K562 (cell line): ENCODE measurements around the gene MITF. TPM values are rescaled to one million over a fixed set of nuclear protein-coding genes. Genes with fewer than 3 reads are reported as not detected.

ENCODE experiments used
- ATAC-seq: fragments of 200-7000 bp; cut with Tn5 transposase; 3 replicates; pipeline ENCODE4 v1.9.1; 2020; ENCODE audit warnings: moderate library complexity
- BruUV-seq: library from RNA; stranded (reverse); fragments of 400-500 nt; replicated peaks from 2 replicates; lab custom pipeline; 2021; lab: Mats Ljungman, UMichigan
- CTCF ChIA-PET: fragments of 300-600 bp; formaldehyde crosslinking; extraction: SDS; loops from one replicate; lab custom pipeline; 2021; ENCODE audit warnings: low intra/inter-chr PET ratio; lab: Yijun Ruan, JAX
- POLR2A ChIA-PET: fragments of 300-600, 350-650 bp; sonication (Branson Sonifier 250); formaldehyde crosslinking; extraction: SDS; loops from one replicate; lab custom pipeline; 2021; ENCODE audit warnings: antibody characterized with exemption, inconsistent platforms; lab: Yijun Ruan, JAX
- DNase-seq, 4 experiments: peaks; one replicate each; pipeline versions ENCODE4 v3.0.0 to v3.0.0-alpha.2; 2011 to 2018; ENCODE audit warnings: low spot score in 3 of 4, mixed read lengths in 3 of 4; ENCODE audit errors: extremely low read depth in 1 of 4
- FAIRE-seq: peaks from 2 replicates; lab custom pipeline; 2011; peaks lifted over from hg19 to GRCh38; lab: Jason Lieb, UNC
- H2AFZ ChIP-seq: 2 replicates; pipeline ENCODE4 v1.6.0; 2011; ENCODE audit warnings: low read depth, low read length, control low read depth, inconsistent platforms
- H3K27ac ChIP-seq: fragments of 200-600 bp; 3 replicates; pipeline ENCODE4 v1.8.0; 2011; ENCODE audit warnings: low read depth, mild to moderate bottlenecking, control low read depth, inconsistent platforms, low read length, moderate library complexity, mixed read lengths; ENCODE audit errors: extremely low read depth
- H3K27me3 ChIP-seq, 2 experiments: fragments of 300-600 bp in 1 of 2; 2 replicates in 1 of 2; 3 replicates in 1 of 2; pipeline versions ENCODE4 v1.6.0 to v1.8.0; 2011; ENCODE audit warnings: inconsistent platforms in 2 of 2, low read length in 2 of 2, mild to moderate bottlenecking in 1 of 2, mixed read lengths in 1 of 2, moderate library complexity in 1 of 2; ENCODE audit not compliant: control insufficient read depth in 2 of 2, insufficient read depth in 2 of 2
- H3K36me3 ChIP-seq: fragments of 300-600 bp; 3 replicates; pipeline ENCODE4 v1.8.0; 2011; ENCODE audit warnings: mild to moderate bottlenecking, low read length, inconsistent platforms; ENCODE audit not compliant: control insufficient read depth, insufficient read depth
- H3K4me1 ChIP-seq, 2 experiments: fragments of 200-600 bp in 1 of 2; replicated peaks in 1 of 2; 2 replicates in 1 of 2; 3 replicates in 1 of 2; pipeline versions ENCODE4 v1.5.1 to v1.8.0; 2011; ENCODE audit warnings: inconsistent platforms in 2 of 2, low read length in 2 of 2, mild to moderate bottlenecking in 1 of 2, mixed read lengths in 1 of 2, moderate library complexity in 1 of 2; ENCODE audit not compliant: control insufficient read depth in 2 of 2, insufficient read depth in 2 of 2
- H3K4me2 ChIP-seq: 2 replicates; pipeline ENCODE4 v1.6.1; 2011; ENCODE audit warnings: low read length, control low read depth, inconsistent platforms, mixed read lengths; ENCODE audit not compliant: insufficient read depth
- H3K4me3 ChIP-seq: fragments of 200-600 bp; sonication (generic), shearing (Covaris generic); 2 replicates; pipeline ENCODE4 v1.5.1; 2016; ENCODE audit warnings: control low read depth, inconsistent platforms
- H3K79me2 ChIP-seq: fragments of 200-600 bp; 3 replicates; pipeline ENCODE4 v1.8.0; 2011; ENCODE audit warnings: low read length, inconsistent platforms; ENCODE audit not compliant: control insufficient read depth, insufficient read depth
- H3K9ac ChIP-seq, 2 experiments: 2 replicates each; pipeline versions ENCODE4 v1.6.0 to v1.6.1; 2011; ENCODE audit warnings: low read depth in 2 of 2, low read length in 2 of 2, control low read depth in 1 of 2, inconsistent platforms in 1 of 2, mild to moderate bottlenecking in 1 of 2, mixed read lengths in 1 of 2; ENCODE audit not compliant: insufficient read depth in 1 of 2
- H3K9me1 ChIP-seq: one replicate; pipeline ENCODE4 v1.6.0; 2011; ENCODE audit warnings: inconsistent platforms, mild to moderate bottlenecking, low read length, moderate library complexity; ENCODE audit not compliant: control insufficient read depth, insufficient read depth
- H3K9me3 ChIP-seq: replicated peaks from 2 replicates; pipeline ENCODE4 v1.5.1; 2011; ENCODE audit warnings: low read depth, low read length, inconsistent platforms; ENCODE audit not compliant: control insufficient read depth, insufficient read depth
- H4K20me1 ChIP-seq: replicated peaks from 2 replicates; pipeline ENCODE4 v1.6.1; 2011; ENCODE audit warnings: low read length, inconsistent platforms, mixed read lengths; ENCODE audit not compliant: control insufficient read depth, insufficient read depth
- ELF1 ChIP-seq: fragments of 200-800 bp; sonication (Bioruptor generic); IDR thresholded peaks from 2 replicates; pipeline ENCODE4 v1.6.1; 2016; ENCODE audit warnings: missing genetic modification characterization, missing compliant biosample characterization
- ESRRA ChIP-seq: fragments of 450-650 bp; IDR thresholded peaks from 2 replicates; pipeline ENCODE4 v1.6.1; 2014; ENCODE audit warnings: low read depth, mild to moderate bottlenecking, moderate library complexity, borderline replicate concordance
- ESRRB ChIP-seq: fragments of 250-450 bp; sonication (Bioruptor Pico); IDR thresholded peaks from 2 replicates; pipeline ENCODE4 v1.5.0; 2020; ENCODE audit warnings: mild to moderate bottlenecking, moderate library complexity, borderline replicate concordance
- GATA2 ChIP-seq: sonication (generic); formaldehyde crosslinking; IDR thresholded peaks from 2 replicates; pipeline ENCODE4 v1.4.0; 2020; ENCODE audit warnings: mild to moderate bottlenecking, missing genetic modification reagents
- KHSRP ChIP-seq: fragments of 450-650 bp; IDR thresholded peaks from 2 replicates; pipeline ENCODE4 v1.6.1; 2017
- PCBP1 ChIP-seq: fragments of 200-400 bp; formaldehyde crosslinking; IDR thresholded peaks from 2 replicates; pipeline ENCODE4 v1.6.1; 2018; ENCODE audit warnings: mild to moderate bottlenecking, low read depth, low read length; ENCODE audit not compliant: poor library complexity, severe bottlenecking
- RCOR1 ChIP-seq, 2 experiments: IDR thresholded peaks; 2 replicates each; pipeline ENCODE4 v1.6.1; 2012; ENCODE audit warnings: low read depth in 2 of 2, low read length in 2 of 2, borderline replicate concordance in 1 of 2, improper control_type of control experiment in 1 of 2
- SOX6 ChIP-seq: fragments of 450-650 bp; IDR thresholded peaks from 2 replicates; pipeline ENCODE4 v1.6.1; 2014; ENCODE audit warnings: mild to moderate bottlenecking
- SREBF1 ChIP-seq: fragments of 150-350 bp; IDR thresholded peaks from 2 replicates; pipeline ENCODE4 v1.6.1; 2014; ENCODE audit warnings: antibody characterized with exemption, low read depth, low read length, borderline replicate concordance
- XRCC3 ChIP-seq: fragments of 450-650 bp; IDR thresholded peaks from 2 replicates; pipeline ENCODE4 v1.6.1; 2017; ENCODE audit warnings: mild to moderate bottlenecking, moderate library complexity
- WGBS: fragments of 100-300 bp; shearing (Covaris generic); methylation state at CpG from one replicate; pipeline ENCODE4 v1.1.6; 2016; ENCODE audit warnings: low coverage, mixed read lengths; ENCODE audit not compliant: insufficient coverage; ENCODE audit errors: missing lambda C conversion rate; 5-methylcytosine and 5-hydroxymethylcytosine counted together
- in situ Hi-C: fragments of 300-500 bp; cut with MboI; formaldehyde crosslinking; loops from 4 replicates; pipeline ENCODE4 v1.15.0; 2018; ENCODE audit warnings: inconsistent platforms, mixed read lengths
- intact Hi-C: fragments of 100-400 bp; cut with micrococcal nuclease; formaldehyde crosslinking; loops from 2 replicates; pipeline ENCODE4 v1.14.2; 2022
- polyA plus RNA-seq, 8 experiments: library from polyadenylated mRNA; depleted of rRNA in 4 of 8; stranded (reverse) in 5 of 8; unstranded in 3 of 8; fragments of >200 nt; fragmentation: Nextera tagmentation in 2 of 8; fragmentation: Illumina TruSeq in 1 of 8; extraction: Ambion mirVana in 2 of 8; extraction: Trizol in 1 of 8; gene quantifications; 2 replicates each; pipeline versions ENCODE4 v1.2.1 to v1.2.3, GENCODE V29; 2011 to 2014; ENCODE audit warnings: inconsistent platforms in 1 of 8, missing spikeins in 1 of 8
- total RNA-seq, 7 experiments: library from RNA; depleted of rRNA in 6 of 7; stranded (reverse); fragments of >200 nt in 6 of 7; fragmentation: Illumina TruSeq in 2 of 7; extraction: Trizol in 2 of 7; gene quantifications; 2 replicates each; pipeline versions ENCODE4 v1.2.1 to v1.2.3, GENCODE V29; 2011 to 2021; ENCODE audit warnings: low replicate concordance in 1 of 7
- TF ChIP-seq, protein P1 (sequence below), 2 experiments: IDR thresholded peaks in 1 of 2; conservative IDR thresholded peaks in 1 of 2; 2 replicates each; pipeline ENCODE4 v1.6.1; 2016; ENCODE audit warnings: low read depth in 2 of 2, mild to moderate bottlenecking in 1 of 2, missing compliant biosample characterization in 1 of 2, missing genetic modification characterization in 1 of 2, moderate library complexity in 1 of 2
- TF ChIP-seq, protein P2 (sequence below), 2 experiments: IDR thresholded peaks; 2 replicates each; pipeline ENCODE4 v1.6.1; 2011; ENCODE audit warnings: borderline replicate concordance in 1 of 2, control low read depth in 1 of 2, low read depth in 1 of 2, low read length in 1 of 2, mild to moderate bottlenecking in 1 of 2, mixed read lengths in 1 of 2, moderate library complexity in 1 of 2; ENCODE audit not compliant: insufficient read depth in 1 of 2, insufficient read length in 1 of 2, poor library complexity in 1 of 2, severe bottlenecking in 1 of 2; ENCODE audit errors: extremely low read depth in 1 of 2
- TF ChIP-seq, protein P3 (sequence below): fragments of 250-450 bp; sonication (Bioruptor Pico); IDR thresholded peaks from 2 replicates; pipeline ENCODE4 v1.5.0; 2021
- TF ChIP-seq, protein P4 (sequence below): fragments of 450-650 bp; formaldehyde crosslinking; IDR thresholded peaks from 2 replicates; pipeline ENCODE4 v1.4.0; 2022; ENCODE audit warnings: missing genetic modification characterization

Gene MITF
- total and polyA plus RNA-seq, 9 of the 15 experiments (the other 6 are each of a cell fraction or from before 2014, with no cell fraction given), result 5.6 to 14.9 (median 11.1) TPM

DNA sequence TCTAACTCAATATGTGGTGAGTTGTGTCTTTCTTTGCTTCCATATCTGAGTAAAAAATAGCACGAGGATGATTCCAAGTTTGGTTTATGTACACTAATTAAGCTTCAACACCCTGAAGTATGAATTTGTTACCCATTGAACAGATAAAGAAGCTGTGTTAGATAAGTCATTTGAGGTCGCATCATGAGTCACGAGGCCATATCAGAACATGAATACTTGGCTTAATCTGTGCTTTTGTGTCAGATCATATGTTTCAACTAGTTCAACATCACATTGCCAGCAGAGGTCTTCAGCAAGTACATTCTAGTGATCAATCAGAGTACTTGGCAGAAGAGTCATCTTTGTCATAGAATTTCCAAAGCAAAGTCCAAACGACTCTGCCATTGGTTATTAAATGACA, 26.3 kb upstream of the MITF start (continued):
- TF ChIP-seq SOX6, result 0 out of 2 replicates have a peak, but pooled peaks have one; percentile 24
- peak; percentile 40; the same call in 1 of the 2 replicates for TF ChIP-seq ESRRA
- TF ChIP-seq RCOR1 (IDR thresholded peaks at IDR 0.05; ENCODE audit: borderline replicate concordance in 1 of 2, low read depth in 2 of 2, low read length in 2 of 2), result peak in 1 of 2 experiments; percentile 66; a peak in 2 of 4 replicates
- TF ChIP-seq, protein P1, sequence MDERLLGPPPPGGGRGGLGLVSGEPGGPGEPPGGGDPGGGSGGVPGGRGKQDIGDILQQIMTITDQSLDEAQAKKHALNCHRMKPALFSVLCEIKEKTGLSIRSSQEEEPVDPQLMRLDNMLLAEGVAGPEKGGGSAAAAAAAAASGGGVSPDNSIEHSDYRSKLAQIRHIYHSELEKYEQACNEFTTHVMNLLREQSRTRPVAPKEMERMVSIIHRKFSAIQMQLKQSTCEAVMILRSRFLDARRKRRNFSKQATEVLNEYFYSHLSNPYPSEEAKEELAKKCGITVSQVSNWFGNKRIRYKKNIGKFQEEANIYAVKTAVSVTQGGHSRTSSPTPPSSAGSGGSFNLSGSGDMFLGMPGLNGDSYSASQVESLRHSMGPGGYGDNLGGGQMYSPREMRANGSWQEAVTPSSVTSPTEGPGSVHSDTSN (CRISPR knock-in tag; IDR thresholded peaks at IDR 0.05; ENCODE audit: low read depth), result no peak
- TF ChIP-seq, protein P1 (tag; conservative IDR thresholded peaks at IDR 0.05; ENCODE audit: low read depth), result peak; percentile 48; the same call in 1 of the 2 replicates

DNA sequence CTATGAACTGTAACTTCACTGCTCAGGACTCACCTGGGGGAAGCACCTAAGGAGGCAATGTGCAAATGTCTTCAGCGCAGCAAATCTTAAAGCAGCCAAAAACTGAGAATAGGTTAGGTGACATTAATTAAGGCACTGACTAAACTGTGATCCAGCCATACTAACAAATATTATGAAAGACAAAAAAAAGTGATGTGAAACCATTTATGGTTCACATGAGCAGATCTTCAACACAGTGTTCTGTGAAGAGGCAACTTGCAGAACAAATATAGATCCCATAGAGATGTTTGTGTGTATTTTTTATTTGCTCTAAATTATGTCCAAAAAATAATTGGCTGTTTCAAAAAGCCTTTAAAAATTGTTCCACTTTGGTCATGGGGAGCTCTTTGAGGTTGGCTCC, 24.1 kb upstream of the MITF start:
- Histone ChIP-seq H3K79me2 (no peaks in the 10 kb centered on the region), H3K4me2 (no peak overlapping the region), H3K9me3 (no peaks in the 10 kb centered on the region), H3K9ac (no peak overlapping the region), H2AFZ (no peak overlapping the region), H3K9me1 (no peaks in the 10 kb centered on the region), H3K27me3 (no peaks in the 10 kb centered on the region), H3K4me1 (peaks cover 4 to 17% of the 10 kb centered on the region in 2 experiments; a peak in 4 of 5 replicates), H3K4me3 (no peak overlapping the region), H4K20me1 (no peaks in the 10 kb centered on the region), H3K27ac (no peak overlapping the region), H3K36me3 (no peaks in the 10 kb centered on the region)
- DNase-seq (no peak), FAIRE-seq (no peak), ATAC-seq (no peak)
- in situ Hi-C loops (no loop called here), intact Hi-C loops (no loop called here)
- ChIA-PET CTCF (no interaction called here), POLR2A (no interaction called here)
- WGBS, result 75% methylated on average over 1 of the region's 1 CpG
- no TSS peak for BruUV-seq
- TF ChIP-seq KHSRP (no peak), ESRRB (no peak), XRCC3 (no peak), SREBF1 (no peak), GATA2 (no peak), PCBP1 (no peak), ELF1 (tag) (no peak)
- TF ChIP-seq, protein P2, sequence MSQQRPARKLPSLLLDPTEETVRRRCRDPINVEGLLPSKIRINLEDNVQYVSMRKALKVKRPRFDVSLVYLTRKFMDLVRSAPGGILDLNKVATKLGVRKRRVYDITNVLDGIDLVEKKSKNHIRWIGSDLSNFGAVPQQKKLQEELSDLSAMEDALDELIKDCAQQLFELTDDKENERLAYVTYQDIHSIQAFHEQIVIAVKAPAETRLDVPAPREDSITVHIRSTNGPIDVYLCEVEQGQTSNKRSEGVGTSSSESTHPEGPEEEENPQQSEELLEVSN (IDR thresholded peaks at IDR 0.05; ENCODE audit: borderline replicate concordance in 1 of 2, extremely low read depth in 1 of 2, insufficient read depth in 1 of 2, insufficient read length in 1 of 2, low read depth in 1 of 2, low read length in 1 of 2, poor library complexity in 1 of 2, severe bottlenecking in 1 of 2), result no peak
- TF ChIP-seq, protein P3, sequence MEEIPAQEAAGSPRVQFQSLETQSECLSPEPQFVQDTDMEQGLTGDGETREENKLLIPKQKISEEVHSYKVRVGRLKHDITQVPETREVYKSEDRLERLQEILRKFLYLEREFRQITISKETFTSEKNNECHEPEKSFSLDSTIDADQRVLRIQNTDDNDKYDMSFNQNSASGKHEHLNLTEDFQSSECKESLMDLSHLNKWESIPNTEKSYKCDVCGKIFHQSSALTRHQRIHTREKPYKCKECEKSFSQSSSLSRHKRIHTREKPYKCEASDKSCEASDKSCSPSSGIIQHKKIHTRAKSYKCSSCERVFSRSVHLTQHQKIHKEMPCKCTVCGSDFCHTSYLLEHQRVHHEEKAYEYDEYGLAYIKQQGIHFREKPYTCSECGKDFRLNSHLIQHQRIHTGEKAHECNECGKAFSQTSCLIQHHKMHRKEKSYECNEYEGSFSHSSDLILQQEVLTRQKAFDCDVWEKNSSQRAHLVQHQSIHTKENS (CRISPR knock-in tag), result no peak
- TF ChIP-seq, protein P4, sequence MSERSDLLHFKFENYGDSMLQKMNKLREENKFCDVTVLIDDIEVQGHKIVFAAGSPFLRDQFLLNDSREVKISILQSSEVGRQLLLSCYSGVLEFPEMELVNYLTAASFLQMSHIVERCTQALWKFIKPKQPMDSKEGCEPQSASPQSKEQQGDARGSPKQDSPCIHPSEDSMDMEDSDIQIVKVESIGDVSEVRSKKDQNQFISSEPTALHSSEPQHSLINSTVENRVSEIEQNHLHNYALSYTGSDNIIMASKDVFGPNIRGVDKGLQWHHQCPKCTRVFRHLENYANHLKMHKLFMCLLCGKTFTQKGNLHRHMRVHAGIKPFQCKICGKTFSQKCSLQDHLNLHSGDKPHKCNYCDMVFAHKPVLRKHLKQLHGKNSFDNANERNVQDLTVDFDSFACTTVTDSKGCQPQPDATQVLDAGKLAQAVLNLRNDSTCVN (CRISPR knock-in tag), result no peak
